Measurements from ENCODE around the gene ADAMTSL1. TPM values are rescaled to one million over a fixed set of nuclear protein-coding genes. Genes with fewer than 3 reads are reported as not detected.

Gene ADAMTSL1
- total and polyA plus RNA-seq, 2 experiments from 2014 or later: 2.3 to 5.0 TPM

DNA sequence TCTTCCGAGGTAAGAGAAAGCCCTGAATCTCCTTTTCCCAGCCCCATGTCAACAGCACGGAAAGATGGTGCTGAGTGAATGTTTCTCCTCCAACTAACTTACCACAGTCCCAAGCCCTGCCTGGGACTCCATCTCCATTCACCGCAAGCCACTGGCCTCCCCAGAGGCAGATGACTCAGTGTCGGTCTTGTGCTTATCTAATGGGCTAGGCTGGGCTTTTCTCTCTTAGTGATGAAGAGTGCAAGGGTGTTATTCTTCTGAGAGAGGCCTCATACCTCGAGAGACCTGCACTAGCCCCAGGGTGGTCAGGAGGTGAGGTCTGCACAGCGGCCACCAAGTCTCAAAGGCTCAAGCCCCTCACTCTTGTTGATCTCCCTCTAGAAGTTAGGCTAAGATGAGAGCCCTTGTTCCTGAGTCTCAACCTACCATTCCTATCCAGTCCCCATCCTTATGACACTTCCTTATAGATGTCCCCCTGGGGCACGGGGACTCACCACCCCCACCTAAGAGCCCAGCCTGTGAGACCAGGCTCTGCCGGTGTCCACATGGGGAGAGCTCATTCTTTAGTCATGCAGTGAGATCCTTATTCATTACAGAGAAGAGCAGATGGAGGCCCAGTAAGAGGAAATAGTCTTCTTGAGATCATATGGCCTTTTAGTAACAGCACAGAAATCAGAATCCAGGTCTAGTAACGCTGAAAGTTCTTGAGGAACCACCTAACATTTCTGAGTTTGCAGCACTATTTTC is 432.1 kb downstream of the ADAMTSL1 start:
- Histone ChIP-seq H3F3A (replicated peaks; ENCODE audit: low read depth) (no peaks in the 10 kb centered on the region), H3K4me3 (no peak overlapping the region), H3K4me2 (no peak overlapping the region), H3K27me3 (ENCODE audit: insufficient read depth) (no peaks in the 10 kb centered on the region), H3K27ac (ENCODE audit: low read depth) (no peak overlapping the region), H3K4me1 (ENCODE audit: insufficient read depth) (peaks cover 6% of the 10 kb centered on the region; the same call in 1 of the 2 replicates), H4K20me1 (replicated peaks; ENCODE audit: insufficient read depth) (no peaks in the 10 kb centered on the region), H3K9me2 (ENCODE audit: insufficient read depth) (peaks cover 5% of the 10 kb centered on the region; the same call in 1 of the 2 replicates), H2AFZ (no peak overlapping the region), H3K36me3 (ENCODE audit: insufficient read depth) (no peaks in the 10 kb centered on the region), H3K79me2 (replicated peaks; ENCODE audit: insufficient read depth) (no peaks in the 10 kb centered on the region)
- DNase-seq (ENCODE audit: low spot score): no peak
- Mint-ChIP-seq H3K27me3 (ENCODE audit: insufficient read depth, low read depth, poor library complexity) (peaks cover 2% of the 10 kb centered on the region), H3K36me3 (ENCODE audit: low read depth) (no peaks in the 10 kb centered on the region), H3K9me3 (peaks cover 9% of the 10 kb centered on the region; the same call in 2 of the 3 replicates), H3K4me1 (peaks cover 12% of the 10 kb centered on the region), H3K27ac (no peak overlapping the region), H3K4me3 (no peak overlapping the region)
- TF ChIP-seq JUNB (IDR thresholded peaks at IDR 0.05; ENCODE audit: unreplicated experiment): no peak
- no peak for TF ChIP-seq POLR2AphosphoS5 (IDR thresholded peaks at IDR 0.05; ENCODE audit: low read depth)
- no peak for TF ChIP-seq ZNF331 (CRISPR knock-in tag; IDR thresholded peaks at IDR 0.05; ENCODE audit: low read depth)
- TF ChIP-seq EZH2 (IDR thresholded peaks at IDR 0.05; ENCODE audit: low read depth, unreplicated experiment): no peak
- TF ChIP-seq CREB1 (CRISPR knock-in tag; IDR thresholded peaks at IDR 0.05; ENCODE audit: low read depth): no peak
- TF ChIP-seq, protein P1, sequence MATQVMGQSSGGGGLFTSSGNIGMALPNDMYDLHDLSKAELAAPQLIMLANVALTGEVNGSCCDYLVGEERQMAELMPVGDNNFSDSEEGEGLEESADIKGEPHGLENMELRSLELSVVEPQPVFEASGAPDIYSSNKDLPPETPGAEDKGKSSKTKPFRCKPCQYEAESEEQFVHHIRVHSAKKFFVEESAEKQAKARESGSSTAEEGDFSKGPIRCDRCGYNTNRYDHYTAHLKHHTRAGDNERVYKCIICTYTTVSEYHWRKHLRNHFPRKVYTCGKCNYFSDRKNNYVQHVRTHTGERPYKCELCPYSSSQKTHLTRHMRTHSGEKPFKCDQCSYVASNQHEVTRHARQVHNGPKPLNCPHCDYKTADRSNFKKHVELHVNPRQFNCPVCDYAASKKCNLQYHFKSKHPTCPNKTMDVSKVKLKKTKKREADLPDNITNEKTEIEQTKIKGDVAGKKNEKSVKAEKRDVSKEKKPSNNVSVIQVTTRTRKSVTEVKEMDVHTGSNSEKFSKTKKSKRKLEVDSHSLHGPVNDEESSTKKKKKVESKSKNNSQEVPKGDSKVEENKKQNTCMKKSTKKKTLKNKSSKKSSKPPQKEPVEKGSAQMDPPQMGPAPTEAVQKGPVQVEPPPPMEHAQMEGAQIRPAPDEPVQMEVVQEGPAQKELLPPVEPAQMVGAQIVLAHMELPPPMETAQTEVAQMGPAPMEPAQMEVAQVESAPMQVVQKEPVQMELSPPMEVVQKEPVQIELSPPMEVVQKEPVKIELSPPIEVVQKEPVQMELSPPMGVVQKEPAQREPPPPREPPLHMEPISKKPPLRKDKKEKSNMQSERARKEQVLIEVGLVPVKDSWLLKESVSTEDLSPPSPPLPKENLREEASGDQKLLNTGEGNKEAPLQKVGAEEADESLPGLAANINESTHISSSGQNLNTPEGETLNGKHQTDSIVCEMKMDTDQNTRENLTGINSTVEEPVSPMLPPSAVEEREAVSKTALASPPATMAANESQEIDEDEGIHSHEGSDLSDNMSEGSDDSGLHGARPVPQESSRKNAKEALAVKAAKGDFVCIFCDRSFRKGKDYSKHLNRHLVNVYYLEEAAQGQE (IDR thresholded peaks at IDR 0.05; ENCODE audit: unreplicated experiment): no peak
- TF ChIP-seq ZNF114 (CRISPR knock-in tag; IDR thresholded peaks at IDR 0.05): no peak
- TF ChIP-seq, protein P2, sequence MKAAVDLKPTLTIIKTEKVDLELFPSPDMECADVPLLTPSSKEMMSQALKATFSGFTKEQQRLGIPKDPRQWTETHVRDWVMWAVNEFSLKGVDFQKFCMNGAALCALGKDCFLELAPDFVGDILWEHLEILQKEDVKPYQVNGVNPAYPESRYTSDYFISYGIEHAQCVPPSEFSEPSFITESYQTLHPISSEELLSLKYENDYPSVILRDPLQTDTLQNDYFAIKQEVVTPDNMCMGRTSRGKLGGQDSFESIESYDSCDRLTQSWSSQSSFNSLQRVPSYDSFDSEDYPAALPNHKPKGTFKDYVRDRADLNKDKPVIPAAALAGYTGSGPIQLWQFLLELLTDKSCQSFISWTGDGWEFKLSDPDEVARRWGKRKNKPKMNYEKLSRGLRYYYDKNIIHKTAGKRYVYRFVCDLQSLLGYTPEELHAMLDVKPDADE (IDR thresholded peaks at IDR 0.05): no peak
- TF ChIP-seq, protein P3, sequence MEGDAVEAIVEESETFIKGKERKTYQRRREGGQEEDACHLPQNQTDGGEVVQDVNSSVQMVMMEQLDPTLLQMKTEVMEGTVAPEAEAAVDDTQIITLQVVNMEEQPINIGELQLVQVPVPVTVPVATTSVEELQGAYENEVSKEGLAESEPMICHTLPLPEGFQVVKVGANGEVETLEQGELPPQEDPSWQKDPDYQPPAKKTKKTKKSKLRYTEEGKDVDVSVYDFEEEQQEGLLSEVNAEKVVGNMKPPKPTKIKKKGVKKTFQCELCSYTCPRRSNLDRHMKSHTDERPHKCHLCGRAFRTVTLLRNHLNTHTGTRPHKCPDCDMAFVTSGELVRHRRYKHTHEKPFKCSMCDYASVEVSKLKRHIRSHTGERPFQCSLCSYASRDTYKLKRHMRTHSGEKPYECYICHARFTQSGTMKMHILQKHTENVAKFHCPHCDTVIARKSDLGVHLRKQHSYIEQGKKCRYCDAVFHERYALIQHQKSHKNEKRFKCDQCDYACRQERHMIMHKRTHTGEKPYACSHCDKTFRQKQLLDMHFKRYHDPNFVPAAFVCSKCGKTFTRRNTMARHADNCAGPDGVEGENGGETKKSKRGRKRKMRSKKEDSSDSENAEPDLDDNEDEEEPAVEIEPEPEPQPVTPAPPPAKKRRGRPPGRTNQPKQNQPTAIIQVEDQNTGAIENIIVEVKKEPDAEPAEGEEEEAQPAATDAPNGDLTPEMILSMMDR (conservative IDR thresholded peaks at IDR 0.05; ENCODE audit: low read depth in 2 of 2): no peak
- TF ChIP-seq EZH2phosphoT487 (IDR thresholded peaks at IDR 0.05; ENCODE audit: unreplicated experiment): no peak
- TF ChIP-seq, protein P4, sequence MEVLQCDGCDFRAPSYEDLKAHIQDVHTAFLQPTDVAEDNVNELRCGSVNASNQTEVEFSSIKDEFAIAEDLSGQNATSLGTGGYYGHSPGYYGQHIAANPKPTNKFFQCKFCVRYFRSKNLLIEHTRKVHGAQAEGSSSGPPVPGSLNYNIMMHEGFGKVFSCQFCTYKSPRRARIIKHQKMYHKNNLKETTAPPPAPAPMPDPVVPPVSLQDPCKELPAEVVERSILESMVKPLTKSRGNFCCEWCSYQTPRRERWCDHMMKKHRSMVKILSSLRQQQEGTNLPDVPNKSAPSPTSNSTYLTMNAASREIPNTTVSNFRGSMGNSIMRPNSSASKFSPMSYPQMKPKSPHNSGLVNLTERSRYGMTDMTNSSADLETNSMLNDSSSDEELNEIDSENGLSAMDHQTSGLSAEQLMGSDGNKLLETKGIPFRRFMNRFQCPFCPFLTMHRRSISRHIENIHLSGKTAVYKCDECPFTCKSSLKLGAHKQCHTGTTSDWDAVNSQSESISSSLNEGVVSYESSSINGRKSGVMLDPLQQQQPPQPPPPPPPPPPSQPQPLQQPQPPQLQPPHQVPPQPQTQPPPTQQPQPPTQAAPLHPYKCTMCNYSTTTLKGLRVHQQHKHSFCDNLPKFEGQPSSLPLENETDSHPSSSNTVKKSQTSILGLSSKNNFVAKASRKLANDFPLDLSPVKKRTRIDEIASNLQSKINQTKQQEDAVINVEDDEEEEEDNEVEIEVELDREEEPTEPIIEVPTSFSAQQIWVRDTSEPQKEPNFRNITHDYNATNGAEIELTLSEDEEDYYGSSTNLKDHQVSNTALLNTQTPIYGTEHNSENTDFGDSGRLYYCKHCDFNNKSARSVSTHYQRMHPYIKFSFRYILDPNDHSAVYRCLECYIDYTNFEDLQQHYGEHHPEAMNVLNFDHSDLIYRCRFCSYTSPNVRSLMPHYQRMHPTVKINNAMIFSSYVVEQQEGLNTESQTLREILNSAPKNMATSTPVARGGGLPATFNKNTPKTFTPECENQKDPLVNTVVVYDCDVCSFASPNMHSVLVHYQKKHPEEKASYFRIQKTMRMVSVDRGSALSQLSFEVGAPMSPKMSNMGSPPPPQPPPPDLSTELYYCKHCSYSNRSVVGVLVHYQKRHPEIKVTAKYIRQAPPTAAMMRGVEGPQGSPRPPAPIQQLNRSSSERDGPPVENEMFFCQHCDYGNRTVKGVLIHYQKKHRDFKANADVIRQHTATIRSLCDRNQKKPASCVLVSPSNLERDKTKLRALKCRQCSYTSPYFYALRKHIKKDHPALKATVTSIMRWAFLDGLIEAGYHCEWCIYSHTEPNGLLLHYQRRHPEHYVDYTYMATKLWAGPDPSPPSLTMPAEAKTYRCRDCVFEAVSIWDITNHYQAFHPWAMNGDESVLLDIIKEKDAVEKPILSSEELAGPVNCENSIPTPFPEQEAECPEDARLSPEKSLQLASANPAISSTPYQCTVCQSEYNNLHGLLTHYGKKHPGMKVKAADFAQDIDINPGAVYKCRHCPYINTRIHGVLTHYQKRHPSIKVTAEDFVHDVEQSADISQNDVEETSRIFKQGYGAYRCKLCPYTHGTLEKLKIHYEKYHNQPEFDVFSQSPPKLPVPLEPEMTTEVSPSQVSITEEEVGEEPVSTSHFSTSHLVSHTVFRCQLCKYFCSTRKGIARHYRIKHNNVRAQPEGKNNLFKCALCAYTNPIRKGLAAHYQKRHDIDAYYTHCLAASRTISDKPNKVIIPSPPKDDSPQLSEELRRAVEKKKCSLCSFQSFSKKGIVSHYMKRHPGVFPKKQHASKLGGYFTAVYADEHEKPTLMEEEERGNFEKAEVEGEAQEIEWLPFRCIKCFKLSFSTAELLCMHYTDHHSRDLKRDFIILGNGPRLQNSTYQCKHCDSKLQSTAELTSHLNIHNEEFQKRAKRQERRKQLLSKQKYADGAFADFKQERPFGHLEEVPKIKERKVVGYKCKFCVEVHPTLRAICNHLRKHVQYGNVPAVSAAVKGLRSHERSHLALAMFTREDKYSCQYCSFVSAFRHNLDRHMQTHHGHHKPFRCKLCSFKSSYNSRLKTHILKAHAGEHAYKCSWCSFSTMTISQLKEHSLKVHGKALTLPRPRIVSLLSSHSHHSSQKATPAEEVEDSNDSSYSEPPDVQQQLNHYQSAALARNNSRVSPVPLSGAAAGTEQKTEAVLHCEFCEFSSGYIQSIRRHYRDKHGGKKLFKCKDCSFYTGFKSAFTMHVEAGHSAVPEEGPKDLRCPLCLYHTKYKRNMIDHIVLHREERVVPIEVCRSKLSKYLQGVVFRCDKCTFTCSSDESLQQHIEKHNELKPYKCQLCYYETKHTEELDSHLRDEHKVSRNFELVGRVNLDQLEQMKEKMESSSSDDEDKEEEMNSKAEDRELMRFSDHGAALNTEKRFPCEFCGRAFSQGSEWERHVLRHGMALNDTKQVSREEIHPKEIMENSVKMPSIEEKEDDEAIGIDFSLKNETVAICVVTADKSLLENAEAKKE (CRISPR knock-in tag; IDR thresholded peaks at IDR 0.05): no peak
- TF ChIP-seq NANOG (IDR thresholded peaks at IDR 0.05; ENCODE audit: borderline replicate concordance): no peak
- TF ChIP-seq STAT1 (IDR thresholded peaks at IDR 0.05; ENCODE audit: unreplicated experiment): no peak
- ATAC-seq: no peak
